ENCODE data around the gene MTFMT. TPM values are rescaled to one million over a fixed set of nuclear protein-coding genes. Genes with fewer than 3 reads are reported as not detected.

Gene MTFMT
- total and polyA plus RNA-seq, 2 of the 4 experiments (the other 2 are of a cell fraction), result 8.9 to 21.3 TPM

- Histone ChIP-seq H2BK5ac (ENCODE audit: low read depth, low read length, poor library complexity, severe bottlenecking) (no peak overlapping the region), H3K9me1 (ENCODE audit: insufficient read depth, low read length) (peaks cover 2% of the 10 kb centered on the region; the same call in 1 of the 2 replicates), H4K20me1 (ENCODE audit: insufficient read depth, low read length) (no peaks in the 10 kb centered on the region), H3K4me1 (ENCODE audit: control insufficient read depth, insufficient read depth, low read length) (peaks cover 3% of the 10 kb centered on the region; the same call in 1 of the 2 replicates), H2AK9ac (replicated peaks; ENCODE audit: low read depth, low read length, poor library complexity) (no peak overlapping the region), H4K8ac (ENCODE audit: low read depth in 2 of 2, low read length in 2 of 2) (no peak overlapping the region), H3K27ac (ENCODE audit: insufficient read depth, low read length) (no peak overlapping the region), H3K9me3 (ENCODE audit: control insufficient read depth, insufficient read depth, low read length) (no peaks in the 10 kb centered on the region), H2BK120ac (ENCODE audit: low read depth, low read length) (no peak overlapping the region), H3K18ac (ENCODE audit: low read depth, low read length) (no peak overlapping the region), H3K36me3 (ENCODE audit: control insufficient read depth, insufficient read depth, low read length) (no peaks in the 10 kb centered on the region), H3K4me3 (ENCODE audit: insufficient read depth, low read depth, low read length) (no peak overlapping the region), H3K9ac (ENCODE audit: low read depth, low read length) (no peak overlapping the region), H2AFZ (replicated peaks; ENCODE audit: low read length, poor library complexity) (no peak overlapping the region), H2AK5ac (ENCODE audit: low read depth, low read length) (no peak overlapping the region), H3K56ac (ENCODE audit: extremely low read depth, insufficient read depth, low read length) (no peak overlapping the region), H2BK20ac (ENCODE audit: low read depth, low read length) (no peak overlapping the region), H3K4me2 (ENCODE audit: low read depth, low read length) (no peak overlapping the region), H4K91ac (ENCODE audit: insufficient read depth, low read depth, low read length) (no peak overlapping the region), H3K79me1 (ENCODE audit: low read depth in 1 of 2, low read length in 2 of 2) (no peaks in the 10 kb centered on the region), H3K27me3 (ENCODE audit: control insufficient read depth, insufficient read depth, low read length) (no peaks in the 10 kb centered on the region), H4K5ac (ENCODE audit: low read depth, low read length) (no peak overlapping the region), H3K23ac (ENCODE audit: low read depth, low read length) (no peak overlapping the region), H3K14ac (replicated peaks; ENCODE audit: low read depth, low read length) (no peak overlapping the region), H2BK15ac (ENCODE audit: low read depth, low read length) (no peak overlapping the region), H3K4ac (ENCODE audit: low read depth, low read length) (no peak overlapping the region)
- DNase-seq, result no peak
- 100% methylated on average over 1 of the region's 11 CpGs; no CpG with 5 or more reads in 1 of the 2 experiments for WGBS, 2 experiments (ENCODE audit: extremely low coverage in 2 of 2, insufficient read length in 1 of 2)
- dilution Hi-C loops (cut with HindIII; ENCODE audit: low sequenced_read_pairs, unreplicated experiment), result no loop called here
- no TSS peak for BruUV-seq (replicated peaks)
- TF ChIP-seq CHD1 (IDR thresholded peaks at IDR 0.05; ENCODE audit: low read depth, low read length) (no peak), RFX5 (IDR thresholded peaks at IDR 0.05; ENCODE audit: low read depth, low read length) (no peak), MAFK (IDR thresholded peaks at IDR 0.05; ENCODE audit: low read depth, low read length) (no peak), CEBPB (IDR thresholded peaks at IDR 0.05; ENCODE audit: low read depth, low read length) (no peak)
- in situ Hi-C loops (cut with MboI; ENCODE audit: low sequenced_read_pairs), result loop anchor here (10.0 kb wide), 2 partner anchors 50 to 240 kb away; no protein-coding TSS in a partner anchor
- no peak for ATAC-seq (ENCODE audit: low read depth)
- ChIA-PET POLR2A (ENCODE audit: unreplicated experiment) (interaction anchor here (0.6 kb wide), 1 partner anchor 270 kb away, joined by 3 read pairs; the partner anchor contains the start of gene RNU5B-1), CTCF (interaction anchor here (1.4 to 2.0 kb wide), 3 partner anchors 8 to 49 kb away, joined by 7 to 21 read pairs (median 9); no protein-coding TSS in a partner anchor)
- intact Hi-C loops (cut with micrococcal nuclease), result loop anchor here (5.0 to 10.0 kb wide), 3 partner anchors 148 to 302 kb away; no protein-coding TSS in a partner anchor
These were observed 5.3 kb upstream of the MTFMT start for GRCh38 chr15:65034719-65035118.

Data from IMR-90 (cell line).